Measurements from ENCODE around the gene NUP93. TPM values are rescaled to one million over a fixed set of nuclear protein-coding genes. Genes with fewer than 3 reads are reported as not detected.
A peak's percentile ranks its signal among the peaks of the same experiment; 100 is the strongest.

NUP93 gene
- total and polyA plus RNA-seq, 9 of the 15 experiments (the other 6 are each of a cell fraction or from before 2014, with no cell fraction given) = 92.0 to 162 (median 121) TPM

- TF ChIP-seq BRF1 (IDR thresholded peaks at IDR 0.05; ENCODE audit: borderline replicate concordance, extremely low read depth, insufficient read length) = no peak
- TF ChIP-seq GTF3C2 (IDR thresholded peaks at IDR 0.05; ENCODE audit: borderline replicate concordance, extremely low read depth, insufficient read length) = no peak
- no peak for TF ChIP-seq MECOM (CRISPR knock-in tag; IDR thresholded peaks at IDR 0.05)
- TF ChIP-seq, protein P1, sequence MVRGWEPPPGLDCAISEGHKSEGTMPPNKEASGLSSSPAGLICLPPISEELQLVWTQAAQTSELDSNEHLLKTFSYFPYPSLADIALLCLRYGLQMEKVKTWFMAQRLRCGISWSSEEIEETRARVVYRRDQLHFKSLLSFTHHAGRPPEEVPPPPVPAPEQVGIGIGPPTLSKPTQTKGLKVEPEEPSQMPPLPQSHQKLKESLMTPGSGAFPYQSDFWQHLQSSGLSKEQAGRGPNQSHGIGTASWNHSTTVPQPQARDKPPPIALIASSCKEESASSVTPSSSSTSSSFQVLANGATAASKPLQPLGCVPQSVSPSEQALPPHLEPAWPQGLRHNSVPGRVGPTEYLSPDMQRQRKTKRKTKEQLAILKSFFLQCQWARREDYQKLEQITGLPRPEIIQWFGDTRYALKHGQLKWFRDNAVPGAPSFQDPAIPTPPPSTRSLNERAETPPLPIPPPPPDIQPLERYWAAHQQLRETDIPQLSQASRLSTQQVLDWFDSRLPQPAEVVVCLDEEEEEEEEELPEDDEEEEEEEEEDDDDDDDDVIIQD (CRISPR knock-in tag; IDR thresholded peaks at IDR 0.05) = no peak
- no peak for TF ChIP-seq MYC (IDR thresholded peaks at IDR 0.05; ENCODE audit: low read depth, low read length)
- no peak for TF ChIP-seq MYC (CRISPR knock-in tag; IDR thresholded peaks at IDR 0.05; ENCODE audit: borderline replicate concordance, low read depth)
- TF ChIP-seq PKNOX1 (IDR thresholded peaks at IDR 0.05) = peak; percentile 70
- TF ChIP-seq MEF2A (IDR thresholded peaks at IDR 0.05; ENCODE audit: control insufficient read depth, low read depth, low read length) = no peak
- TF ChIP-seq EZH2 (IDR thresholded peaks at IDR 0.05; ENCODE audit: borderline replicate concordance, low read depth, low read length) = no peak
- peak; percentile 68 for TF ChIP-seq TCF3 (CRISPR knock-in tag; IDR thresholded peaks at IDR 0.05)
- no peak for TF ChIP-seq MAFF (IDR thresholded peaks at IDR 0.05; ENCODE audit: low read length)
- TF ChIP-seq, protein P2, sequence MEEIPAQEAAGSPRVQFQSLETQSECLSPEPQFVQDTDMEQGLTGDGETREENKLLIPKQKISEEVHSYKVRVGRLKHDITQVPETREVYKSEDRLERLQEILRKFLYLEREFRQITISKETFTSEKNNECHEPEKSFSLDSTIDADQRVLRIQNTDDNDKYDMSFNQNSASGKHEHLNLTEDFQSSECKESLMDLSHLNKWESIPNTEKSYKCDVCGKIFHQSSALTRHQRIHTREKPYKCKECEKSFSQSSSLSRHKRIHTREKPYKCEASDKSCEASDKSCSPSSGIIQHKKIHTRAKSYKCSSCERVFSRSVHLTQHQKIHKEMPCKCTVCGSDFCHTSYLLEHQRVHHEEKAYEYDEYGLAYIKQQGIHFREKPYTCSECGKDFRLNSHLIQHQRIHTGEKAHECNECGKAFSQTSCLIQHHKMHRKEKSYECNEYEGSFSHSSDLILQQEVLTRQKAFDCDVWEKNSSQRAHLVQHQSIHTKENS (CRISPR knock-in tag; IDR thresholded peaks at IDR 0.05) = no peak
- no peak for TF ChIP-seq NCOA1 (IDR thresholded peaks at IDR 0.05; ENCODE audit: low read depth)
- no peak for TF ChIP-seq EP400 (IDR thresholded peaks at IDR 0.05)
- TF ChIP-seq THAP7 (CRISPR knock-in tag; IDR thresholded peaks at IDR 0.05) = no peak
- TF ChIP-seq ZNF436 (CRISPR knock-in tag; IDR thresholded peaks at IDR 0.05) = no peak
Observed at GRCh38 chr16:56734429-56734828, 4.5 kb downstream of the NUP93 start (continued).

Data from K562 (cell line).